Inflammatory macrophage treated with lipopolysaccharide for 4 hours (primary cell): ENCODE data around the gene BHLHE23.

Experiments
- DNase-seq: peaks from one replicate; pipeline ENCODE4 v3.0.0-alpha.2; 2020

Gene BHLHE23

DNA sequence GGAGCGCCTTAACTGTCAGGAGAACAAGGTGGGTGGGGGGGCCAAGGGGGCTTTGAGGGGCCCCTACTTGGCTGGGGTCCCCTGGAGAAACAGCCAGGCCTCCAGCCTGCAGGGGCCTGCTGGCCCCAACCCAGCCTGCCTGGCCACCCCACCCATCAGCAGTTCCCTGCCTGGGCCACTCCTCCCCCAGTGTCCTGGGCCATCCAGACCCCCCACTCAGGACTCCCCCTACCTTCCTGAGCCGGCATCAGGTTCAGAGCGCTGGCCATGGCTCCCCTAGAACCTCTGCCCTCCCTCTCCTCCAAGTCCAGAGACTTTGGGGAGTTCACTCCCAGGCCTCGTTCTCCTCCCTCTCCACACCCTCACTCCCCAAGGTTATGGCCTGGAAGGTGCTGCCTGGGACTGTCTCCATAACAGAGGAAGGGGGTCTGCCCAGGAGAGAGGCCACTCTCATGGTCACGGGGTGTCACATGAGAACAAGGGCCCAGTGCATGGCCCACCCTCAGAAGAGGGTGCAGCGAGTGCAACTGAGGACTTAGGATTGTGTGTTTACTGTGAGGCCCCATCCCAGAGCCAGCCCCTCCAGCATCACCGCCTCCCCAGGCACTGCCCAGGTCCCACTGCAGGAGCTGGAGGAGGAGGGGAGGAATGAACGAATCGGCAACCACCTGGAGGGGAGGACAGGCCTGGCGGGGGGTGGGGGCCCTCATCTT is 48.2 kb downstream of the BHLHE23 start:
- DNase-seq, result no peak

DNA sequence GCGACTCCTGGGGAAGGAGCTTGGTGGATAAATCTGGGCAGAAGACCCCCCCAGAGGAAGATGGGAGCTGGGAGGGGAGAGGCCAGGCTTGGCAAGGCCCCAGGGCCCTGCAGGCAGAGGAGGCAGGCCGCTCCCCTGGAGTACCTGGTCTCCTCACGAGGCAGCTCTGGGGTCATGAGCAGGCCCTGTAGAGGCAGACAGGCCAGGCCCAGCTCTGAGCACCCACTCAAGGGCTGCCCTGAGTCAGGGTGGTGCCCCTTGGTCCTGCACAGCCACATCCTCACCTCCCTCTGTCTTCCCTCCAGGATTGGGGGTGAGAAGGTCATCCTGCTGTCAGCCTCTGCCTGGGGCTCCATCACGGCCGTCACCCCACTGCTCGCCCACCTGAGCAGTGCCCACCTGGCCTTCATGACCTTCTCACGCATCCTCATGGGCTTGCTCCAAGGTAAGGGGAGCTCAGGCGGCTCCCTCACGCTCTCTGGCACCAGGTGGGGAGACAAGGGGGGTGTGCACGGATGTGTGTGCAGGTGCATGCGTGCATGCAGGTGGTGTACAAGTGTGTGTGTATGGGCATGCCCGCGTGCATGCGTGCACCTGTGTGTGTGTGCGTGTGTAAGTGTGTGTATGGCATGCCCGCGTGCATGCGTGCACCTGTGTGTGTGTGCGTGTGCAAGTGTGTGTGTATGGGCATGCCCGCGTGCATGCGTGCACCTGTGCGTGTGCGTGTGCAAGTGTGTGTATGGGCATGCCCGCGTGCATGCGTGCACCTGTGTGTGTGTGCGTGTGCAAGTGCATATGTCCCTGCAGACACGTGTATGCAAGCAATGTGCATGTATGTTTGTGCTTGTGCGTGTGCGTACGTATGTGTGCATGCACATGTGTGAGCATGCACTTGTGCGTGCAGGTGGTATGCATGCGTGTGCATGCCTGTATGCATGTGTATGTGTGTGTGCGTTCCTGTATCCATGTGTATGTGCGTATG is 49.3 kb downstream of the BHLHE23 start:
- DNase-seq, result no peak

DNA sequence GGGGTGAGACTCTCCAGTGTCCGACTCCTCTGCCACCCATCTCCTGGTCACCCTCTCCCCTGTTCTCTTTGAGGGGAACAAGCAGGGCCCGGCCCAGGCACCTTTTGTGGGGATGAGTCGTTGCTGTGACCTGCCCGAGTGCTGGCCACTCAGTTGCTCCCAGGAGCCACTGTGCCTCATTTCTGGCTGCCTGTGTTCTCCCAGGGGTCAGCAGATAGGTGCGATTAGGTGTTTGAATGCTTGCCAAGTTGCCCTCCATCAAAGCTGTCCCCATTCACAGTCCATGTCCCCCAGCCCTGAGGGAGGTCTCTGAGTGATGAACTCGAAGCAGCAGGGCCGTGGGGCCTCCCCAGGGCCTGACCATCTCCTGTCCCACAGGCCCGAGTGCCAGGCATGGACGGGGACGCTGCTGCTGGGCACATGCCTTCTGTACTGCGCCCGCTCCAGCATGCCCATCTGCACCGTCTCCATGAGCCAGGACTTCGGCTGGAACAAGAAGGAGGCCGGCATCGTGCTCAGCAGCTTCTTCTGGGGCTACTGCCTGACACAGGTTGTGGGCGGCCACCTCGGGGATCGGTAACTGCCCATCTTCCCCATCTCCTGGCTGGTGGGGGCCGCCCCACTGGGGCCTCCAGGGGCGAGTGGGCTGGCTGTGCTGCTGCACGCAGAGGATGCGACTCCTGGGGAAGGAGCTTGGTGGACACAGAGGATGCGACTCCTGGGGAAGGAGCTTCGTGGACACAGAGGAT is 50.2 kb downstream of the BHLHE23 start:
- DNase-seq, result no peak
